BJ (cell line): Measurements from ENCODE around the gene KLHDC10. TPM values are rescaled to one million over a fixed set of nuclear protein-coding genes. Genes with fewer than 3 reads are reported as not detected.
"Not testable (repeated sequence)": the region's sequence is repeated elsewhere in the genome, so short reads cannot be mapped to it uniquely, and the experiment has no call there.

Experiments used
- CTCF ChIA-PET: fragments of 350-600 bp; formaldehyde crosslinking; extraction: SDS; loops from one replicate; lab custom pipeline; 2021; ENCODE audit warnings: antibody characterized with exemption, inconsistent platforms; lab: Yijun Ruan, JAX
- POLR2A ChIA-PET: fragments of 300-600 bp; sonication (Branson Sonifier 250); formaldehyde crosslinking; extraction: SDS; loops from one replicate; lab custom pipeline; 2021; ENCODE audit warnings: antibody characterized with exemption; lab: Charles Lee
- DNase-seq: peaks from one replicate; pipeline ENCODE4 v3.0.0-alpha.2; 2011; ENCODE audit warnings: low read depth
- H3K27me3 ChIP-seq: 2 replicates; pipeline ENCODE4 v1.6.0; 2011; ENCODE audit warnings: low read length; ENCODE audit not compliant: control insufficient read depth, insufficient read depth
- H3K36me3 ChIP-seq: 2 replicates; pipeline ENCODE4 v1.5.1; 2011; ENCODE audit warnings: low read length; ENCODE audit not compliant: control insufficient read depth, insufficient read depth
- H3K4me3 ChIP-seq: 2 replicates; pipeline ENCODE4 v1.5.1; 2011; ENCODE audit warnings: low read depth, mild to moderate bottlenecking, control low read depth, low read length
- CTCF ChIP-seq: IDR thresholded peaks from 2 replicates; pipeline ENCODE4 v1.5.1; 2011; ENCODE audit warnings: low read depth, mild to moderate bottlenecking, control low read depth, inconsistent platforms, low read length, moderate library complexity; ENCODE audit not compliant: insufficient read depth
- polyA plus RNA-seq: library from polyadenylated mRNA; depleted of rRNA; stranded (reverse); fragments of >200 nt; gene quantifications from 2 replicates; pipeline ENCODE4 v1.2.3, GENCODE V29; 2011

The KLHDC10 gene
- polyA plus RNA-seq, 1 experiment, result 15.9 TPM

- DNase-seq, result no peak
- CTCF ChIA-PET, result interaction anchor here (0.7 kb wide), 1 partner anchor 126 kb away, joined by 3 read pairs; no protein-coding TSS in a partner anchor
- POLR2A ChIA-PET, result no interaction called here
Measured at GRCh38 chr7:130143334-130143732, 73.0 kb downstream of the KLHDC10 start.

GRCh38 chr7:130143986-130144311 lies 73.6 kb downstream of the KLHDC10 start:
- CTCF ChIA-PET, result interaction anchor here (0.7 kb wide), 1 partner anchor 125 kb away, joined by 3 read pairs; no protein-coding TSS in a partner anchor
- no peak for TF ChIP-seq CTCF
- H3K27me3 ChIP-seq, result no peaks in the 10 kb centered on the region
- H3K36me3 ChIP-seq, result peaks cover 1% of the 10 kb centered on the region; the same call in 1 of the 2 replicates
- no peak overlapping the region for H3K4me3 ChIP-seq
- DNase-seq, result no peak
- POLR2A ChIA-PET, result no interaction called here

More at GRCh38 chr7:130143334-130143732, 73.0 kb downstream of the KLHDC10 start:
- TF ChIP-seq CTCF, result no peak
- Histone ChIP-seq H3K4me3 (no peak overlapping the region), H3K27me3 (no peaks in the 10 kb centered on the region), H3K36me3 (peaks cover 1% of the 10 kb centered on the region; the same call in 1 of the 2 replicates)

GRCh38 chr7:130144312-130145171 lies 74.2 kb downstream of the KLHDC10 start:
- DNase-seq, result peak; percentile 51
- H3K4me3 ChIP-seq, result no peak overlapping the region
- ChIA-PET CTCF (no interaction called here), POLR2A (interaction anchor here (0.7 kb wide), 1 partner anchor 10 kb away, joined by 4 read pairs; no protein-coding TSS in a partner anchor)
- no peak for TF ChIP-seq CTCF
- peaks cover 1% of the 10 kb centered on the region; the same call in 1 of the 2 replicates for H3K36me3 ChIP-seq
- H3K27me3 ChIP-seq, result no peaks in the 10 kb centered on the region

DNA sequence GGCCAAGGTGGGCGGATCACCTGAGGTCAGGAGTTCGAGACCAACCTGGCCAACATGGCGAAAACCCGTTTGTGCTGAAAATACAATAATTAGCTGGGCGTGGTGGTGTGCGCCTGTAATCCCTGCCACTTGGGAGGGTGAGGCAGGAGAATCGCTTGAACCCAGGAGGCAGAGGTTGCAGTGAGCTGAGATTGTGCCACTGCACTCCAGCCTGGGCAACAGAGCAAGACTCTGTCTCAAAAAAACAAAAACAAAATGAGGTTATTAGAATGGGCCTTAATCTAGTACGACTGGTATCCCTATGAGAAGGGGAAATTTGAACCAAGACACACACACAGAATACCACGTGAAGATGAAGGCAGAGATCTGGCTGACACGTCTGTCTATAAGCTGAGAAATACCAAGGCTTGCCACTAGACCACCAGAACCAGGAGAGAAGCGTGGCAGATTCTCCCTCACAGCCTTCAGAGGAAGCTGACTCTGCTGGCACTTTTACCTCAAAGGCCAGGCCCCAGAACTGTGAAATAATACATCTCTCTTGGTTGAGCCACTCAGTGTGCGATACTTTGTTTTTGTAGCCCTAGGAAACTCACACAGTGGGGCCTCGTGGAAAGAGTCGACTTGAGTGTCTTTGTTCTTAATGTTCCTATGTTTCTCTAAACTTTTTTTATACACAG lies 75.2 kb downstream of the KLHDC10 start:
- DNase-seq, result no peak
- no peak overlapping the region for H3K4me3 ChIP-seq
- no peaks in the 10 kb centered on the region for H3K27me3 ChIP-seq
- ChIA-PET POLR2A (no interaction called here), CTCF (no interaction called here)
- no peak for TF ChIP-seq CTCF
- H3K36me3 ChIP-seq, result no peaks in the 10 kb centered on the region

- H3K4me3 ChIP-seq, H3K27me3 ChIP-seq, H3K36me3 ChIP-seq, POLR2A ChIA-PET, DNase-seq, CTCF ChIA-PET: not testable (repeated sequence)
Measured at GRCh38 chr7:130146142-130146541, 75.8 kb downstream of the KLHDC10 start.
